GM18907 (cell line): ENCODE data around the gene BRSK1.
"Not testable (repeated sequence)": the region's sequence is repeated elsewhere in the genome, so short reads cannot be mapped to it uniquely, and the experiment has no call there.

Source experiments
- ATAC-seq: cut with Tn5 transposase; IDR thresholded peaks from one replicate; pipeline ENCODE4 v1.9.1; 2021; ENCODE audit warnings: mild to moderate bottlenecking, moderate library complexity; ENCODE audit not compliant: unreplicated experiment

BRSK1 gene

GRCh38 chr19:55325172-55325571 lies 41.4 kb downstream of the BRSK1 start, which contains the start of gene TMEM150B:
TSS of gene TMEM150B (minus strand) at chr19:55325341. CDS start at chr19:55321036, 4,305 bp downstream.
- no peak for ATAC-seq

DNA sequence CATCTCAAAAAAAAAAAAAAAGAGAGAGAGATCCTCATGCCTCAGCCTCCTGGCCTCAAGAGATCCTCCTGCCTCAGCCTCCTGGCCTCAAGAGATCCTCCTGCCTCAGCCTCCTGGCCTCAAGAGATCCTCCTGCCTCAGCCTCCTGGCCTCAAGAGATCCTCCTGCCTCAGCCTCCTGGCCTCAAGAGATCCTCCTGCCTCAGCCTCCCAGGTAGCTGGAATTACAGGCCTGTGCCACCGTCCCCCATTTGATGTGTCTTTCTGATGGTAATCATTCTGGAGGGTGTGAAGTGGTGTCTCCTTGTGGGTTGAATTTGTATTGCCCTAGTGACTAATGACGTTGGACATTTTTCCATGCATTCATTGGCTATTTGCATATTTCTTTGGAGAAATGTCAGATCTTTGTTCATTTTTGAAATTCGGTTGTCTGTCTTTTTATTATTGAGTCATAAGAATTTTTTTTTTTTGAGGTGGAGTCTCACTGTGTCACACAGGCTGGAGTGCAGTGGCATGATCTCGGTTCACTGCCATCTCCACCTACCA lies 45.0 kb downstream of the BRSK1 start:
- ATAC-seq = not testable (repeated sequence)

DNA sequence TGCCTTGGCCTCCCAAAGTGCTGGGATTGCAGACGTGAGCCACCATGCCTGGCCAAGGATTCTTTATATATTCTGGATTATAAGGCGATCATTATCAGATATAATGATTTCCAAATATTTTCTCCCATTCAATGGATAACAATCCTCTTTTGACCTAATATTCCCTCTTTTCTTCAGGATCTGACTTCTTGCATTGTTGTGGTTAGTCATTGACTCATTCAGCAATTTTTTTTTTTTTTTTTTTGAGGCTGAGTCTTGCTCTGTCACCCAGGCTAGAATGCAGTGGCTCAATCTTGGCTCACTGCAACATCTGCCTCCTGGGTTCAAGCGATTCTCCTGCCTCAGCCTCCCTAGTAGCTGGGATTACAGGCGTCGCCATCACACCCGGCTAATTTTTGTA lies 46.0 kb downstream of the BRSK1 start:
- not testable (repeated sequence) for ATAC-seq

DNA sequence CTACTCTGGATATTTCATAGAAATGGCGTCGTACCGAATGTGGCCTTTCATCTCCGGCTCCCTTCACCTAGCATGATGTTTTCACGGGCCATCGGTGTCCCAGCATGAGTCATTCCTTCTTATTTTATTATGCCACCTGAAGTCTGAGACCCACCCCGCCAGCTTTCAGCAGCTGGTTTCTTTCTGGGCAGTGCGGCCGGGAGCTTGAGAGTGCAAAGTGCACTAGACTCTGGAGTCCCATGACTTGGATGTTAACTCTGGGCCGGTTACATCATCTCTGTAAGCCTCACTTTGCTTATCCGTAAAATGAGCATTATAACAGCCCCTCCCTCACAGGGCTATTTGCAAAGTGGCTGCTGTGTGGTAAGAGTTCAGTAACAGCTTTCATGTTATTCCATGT lies 50.1 kb downstream of the BRSK1 start:
- ATAC-seq = no peak

GRCh38 chr19:55336101-55336500 lies 52.3 kb downstream of the BRSK1 start:
- ATAC-seq = no peak

- peak; percentile 87 for ATAC-seq
Observed at GRCh38 chr19:55339105-55339888, 55.5 kb downstream of the BRSK1 start, which contains the start of gene KMT5C. TSS of gene KMT5C (plus strand) at chr19:55339876. CDS start at chr19:55341937, 2,061 bp downstream.

- no peak for ATAC-seq
Observed at GRCh38 chr19:55339889-55340783, 56.3 kb downstream of the BRSK1 start.

- ATAC-seq = no peak
Observed at GRCh38 chr19:55340784-55341147, 57.0 kb downstream of the BRSK1 start.

- no peak for ATAC-seq
Observed at GRCh38 chr19:55341171-55341588, 57.4 kb downstream of the BRSK1 start.

GRCh38 chr19:55341595-55342531 lies 58.1 kb downstream of the BRSK1 start:
- ATAC-seq = no peak

GRCh38 chr19:55344444-55344843 lies 60.6 kb downstream of the BRSK1 start:
- ATAC-seq = no peak

- ATAC-seq = no peak
Observed at GRCh38 chr19:55345101-55345817, 61.5 kb downstream of the BRSK1 start.

- no peak for ATAC-seq
Observed at GRCh38 chr19:55345818-55346724, 62.3 kb downstream of the BRSK1 start.

DNA sequence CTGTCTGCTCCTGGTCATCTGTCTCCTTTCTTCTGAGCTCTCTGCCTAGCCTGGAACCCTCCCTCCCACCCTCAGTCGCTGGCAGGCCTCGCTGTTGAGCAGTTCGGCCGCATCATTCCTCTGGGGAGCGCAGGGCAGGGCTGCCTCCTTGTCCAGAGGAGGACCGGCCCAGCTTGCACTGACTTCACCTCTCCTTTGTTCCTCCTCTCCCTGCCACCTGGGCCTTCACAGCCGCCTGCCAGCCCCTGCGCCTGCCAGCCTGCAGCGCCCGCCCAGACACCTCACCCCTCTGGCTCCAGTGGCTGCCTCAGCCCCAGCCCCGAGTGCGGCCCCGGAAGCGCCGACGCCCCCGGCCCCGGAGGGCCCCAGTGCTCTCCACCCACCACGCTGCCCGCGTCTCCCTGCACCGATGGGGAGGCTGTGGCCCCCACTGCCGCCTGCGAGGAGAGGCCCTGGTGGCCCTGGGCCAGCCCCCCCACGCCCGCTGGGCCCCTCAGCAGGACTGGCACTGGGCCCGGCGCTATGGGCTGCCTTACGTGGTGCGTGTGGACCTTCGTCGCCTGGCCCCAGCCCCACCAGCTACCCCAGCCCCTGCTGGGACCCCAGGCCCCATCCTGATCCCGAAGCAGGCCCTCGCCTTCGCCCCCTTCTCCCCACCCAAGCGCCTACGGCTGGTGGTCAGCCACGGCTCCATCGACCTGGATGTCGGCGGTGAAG lies 63.1 kb downstream of the BRSK1 start:
- no peak for ATAC-seq

GRCh38 chr19:55347442-55348009 lies 63.7 kb downstream of the BRSK1 start:
- ATAC-seq = no peak

DNA sequence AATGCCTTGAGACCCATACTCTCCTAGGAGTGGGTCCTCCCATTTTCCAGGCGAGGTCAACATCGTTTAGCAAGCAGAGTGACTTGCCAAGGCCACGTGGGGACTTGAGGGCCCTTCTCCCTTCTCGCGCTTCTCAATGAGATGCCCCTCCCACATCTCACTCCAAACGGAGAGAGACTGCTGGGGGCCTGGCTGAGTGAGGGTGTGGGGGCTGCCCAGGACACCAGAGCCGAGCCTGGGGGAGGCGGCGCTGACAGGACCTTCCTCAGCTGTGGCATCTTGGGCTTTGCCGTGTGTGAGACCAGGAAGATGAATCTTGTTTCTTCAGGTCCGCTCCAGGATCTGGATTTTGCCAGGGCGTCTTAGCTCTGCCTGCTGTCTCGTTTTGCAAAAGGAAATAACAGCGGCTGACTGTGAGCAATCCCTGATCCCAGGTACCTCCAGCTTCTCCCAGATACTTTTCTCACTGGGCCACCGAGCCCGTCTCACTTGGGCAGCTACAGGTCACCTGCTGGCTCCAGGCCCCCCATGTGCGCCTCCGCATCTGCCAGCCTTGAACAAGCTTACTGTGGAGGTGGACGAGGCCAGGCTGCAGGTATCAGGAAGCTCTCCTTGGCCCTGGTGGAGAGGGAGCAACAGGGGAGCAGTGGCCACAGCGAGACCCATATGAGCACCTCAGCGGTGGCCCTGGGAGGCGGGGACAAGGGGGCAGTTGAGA lies 64.7 kb downstream of the BRSK1 start:
- no peak for ATAC-seq
